HepG2 (cell line): Measurements from ENCODE around the gene GRIN3B. TPM values are rescaled to one million over a fixed set of nuclear protein-coding genes. Genes with fewer than 3 reads are reported as not detected.
A peak's percentile ranks its signal among the peaks of the same experiment; 100 is the strongest.

Experiments
- CCDC6 ChIP-seq: sonication (generic); formaldehyde crosslinking; IDR thresholded peaks from 2 replicates; pipeline ENCODE4 v1.8.1; 2022; ENCODE audit warnings: mild to moderate bottlenecking, missing genetic modification reagents, moderate library complexity
- CREBL2 ChIP-seq: sonication (generic); formaldehyde crosslinking; IDR thresholded peaks from 2 replicates; pipeline ENCODE4 v1.8.1; 2023; ENCODE audit warnings: missing genetic modification reagents, mild to moderate bottlenecking, borderline replicate concordance
- DR1 ChIP-seq: sonication (generic); formaldehyde crosslinking; IDR thresholded peaks from 2 replicates; pipeline ENCODE4 v1.8.0; 2021; ENCODE audit warnings: mild to moderate bottlenecking, missing genetic modification reagents, inconsistent platforms
- EEA1 ChIP-seq: sonication (generic); formaldehyde crosslinking; IDR thresholded peaks from 2 replicates; pipeline ENCODE4 v1.5.1; 2020; ENCODE audit warnings: mild to moderate bottlenecking, missing genetic modification reagents, borderline replicate concordance
- ESRRA ChIP-seq: sonication (generic); formaldehyde crosslinking; IDR thresholded peaks from 2 replicates; pipeline ENCODE4 v1.5.1; 2020; ENCODE audit warnings: mild to moderate bottlenecking, low read depth, missing genetic modification reagents
- GMEB1 ChIP-seq: sonication (generic); formaldehyde crosslinking; IDR thresholded peaks from 2 replicates; pipeline ENCODE4 v1.5.1; 2020; ENCODE audit warnings: missing genetic modification reagents, mild to moderate bottlenecking, borderline replicate concordance
- HOXA3 ChIP-seq: sonication (generic); formaldehyde crosslinking; IDR thresholded peaks from 2 replicates; pipeline ENCODE4 v1.5.0; 2020; ENCODE audit warnings: missing genetic modification reagents
- KDM1A ChIP-seq: IDR thresholded peaks from 2 replicates; pipeline ENCODE4 v1.6.1; 2016; ENCODE audit warnings: missing compliant biosample characterization
- MEF2D ChIP-seq: sonication (generic); formaldehyde crosslinking; IDR thresholded peaks from 2 replicates; pipeline ENCODE4 v1.5.1; 2020; ENCODE audit warnings: mild to moderate bottlenecking, missing genetic modification reagents
- MNT ChIP-seq: fragments of 450-650 bp; IDR thresholded peaks from 2 replicates; pipeline ENCODE4 v1.6.1; 2016
- SNAI1 ChIP-seq: sonication (generic); formaldehyde crosslinking; IDR thresholded peaks from 2 replicates; pipeline ENCODE4 v1.5.0; 2020; ENCODE audit warnings: mild to moderate bottlenecking, missing genetic modification reagents, borderline replicate concordance
- SP1 ChIP-seq, 2 experiments: fragments of 450-650 bp in 1 of 2; sonication (generic) in 1 of 2; formaldehyde crosslinking in 1 of 2; IDR thresholded peaks; 2 replicates each; pipeline versions ENCODE4 v1.4.0 to v1.6.1; 2016 to 2020; ENCODE audit warnings: missing genetic modification reagents in 1 of 2
- TEAD2 ChIP-seq: sonication (generic); formaldehyde crosslinking; IDR thresholded peaks from 2 replicates; pipeline ENCODE4 v1.9.0; 2021; ENCODE audit warnings: missing genetic modification reagents
- TMF1 ChIP-seq: sonication (generic); formaldehyde crosslinking; IDR thresholded peaks from 2 replicates; pipeline ENCODE4 v1.8.1; 2022; ENCODE audit warnings: low read depth, missing genetic modification reagents
- ZNF256 ChIP-seq: sonication (generic); formaldehyde crosslinking; conservative IDR thresholded peaks from 2 replicates; pipeline ENCODE4 v1.4.0; 2020; ENCODE audit warnings: missing genetic modification reagents
- ZNF34 ChIP-seq: sonication (generic); formaldehyde crosslinking; IDR thresholded peaks from 2 replicates; pipeline ENCODE4 v1.4.0; 2020; ENCODE audit warnings: mild to moderate bottlenecking, missing genetic modification reagents, borderline replicate concordance
- ZNF362 ChIP-seq: sonication (generic); formaldehyde crosslinking; IDR thresholded peaks from 2 replicates; pipeline ENCODE4 v1.4.0; 2020; ENCODE audit warnings: missing genetic modification reagents, mild to moderate bottlenecking, borderline replicate concordance
- ZNF367 ChIP-seq: sonication (generic); formaldehyde crosslinking; IDR thresholded peaks from 2 replicates; pipeline ENCODE4 v1.4.0; 2020; ENCODE audit warnings: missing genetic modification reagents, borderline replicate concordance
- ZNF629 ChIP-seq: sonication (generic); formaldehyde crosslinking; conservative IDR thresholded peaks from 2 replicates; pipeline ENCODE4 v1.5.0; 2020; ENCODE audit warnings: missing genetic modification reagents
- polyA plus RNA-seq, 8 experiments: library from polyadenylated mRNA; depleted of rRNA in 3 of 8; stranded (reverse) in 7 of 8; unstranded in 1 of 8; fragments of >200 nt; fragmentation: Illumina TruSeq in 4 of 8; extraction: Trizol in 4 of 8; gene quantifications; 2 replicates each; pipeline versions ENCODE4 v1.2.1 to v1.2.3, GENCODE V29; 2011 to 2016; ENCODE audit warnings: low read depth in 4 of 8, missing spikeins in 1 of 8, mixed read lengths in 1 of 8; ENCODE audit not compliant: insufficient read depth in 1 of 8
- total RNA-seq, 5 experiments: library from RNA; depleted of rRNA; stranded (reverse); fragments of >200 nt; fragmentation: Illumina TruSeq; extraction: Trizol; gene quantifications; 2 replicates each; pipeline ENCODE4 v1.2.3, GENCODE V29; 2016; ENCODE audit warnings: low read depth in 1 of 5
- TF ChIP-seq, protein P1 (sequence below): sonication (generic); formaldehyde crosslinking; IDR thresholded peaks from 2 replicates; pipeline ENCODE4 v1.5.0; 2020; ENCODE audit warnings: mild to moderate bottlenecking, missing genetic modification reagents
- TF ChIP-seq, protein P2 (sequence below): sonication (generic); formaldehyde crosslinking; IDR thresholded peaks from 2 replicates; pipeline ENCODE4 v1.8.1; 2023; ENCODE audit warnings: mild to moderate bottlenecking, moderate library complexity, missing genetic modification reagents
- TF ChIP-seq, protein P3 (sequence below): sonication (generic); formaldehyde crosslinking; IDR thresholded peaks from 2 replicates; pipeline ENCODE4 v1.8.1; 2023; ENCODE audit warnings: mild to moderate bottlenecking, missing genetic modification reagents, borderline replicate concordance

Gene GRIN3B
- total and polyA plus RNA-seq, 2 of the 13 experiments (the other 11 are each of a cell fraction or from before 2014, with no cell fraction given): 0.07 to 0.20 TPM

- TF ChIP-seq DR1 (CRISPR knock-in tag) (0 out of 2 replicates have a peak, but pooled peaks have one; percentile 19), ZNF362 (CRISPR knock-in tag) (peak; percentile 85), MNT (no peak), MEF2D (CRISPR knock-in tag) (no peak), HOXA3 (CRISPR knock-in tag) (no peak), ZNF256 (CRISPR knock-in tag) (no peak), GMEB1 (no peak), ZNF34 (CRISPR knock-in tag) (no peak), EEA1 (0 out of 2 replicates have a peak, but pooled peaks have one; percentile 57), TMF1 (CRISPR knock-in tag) (no peak), ZNF629 (no peak), SNAI1 (CRISPR knock-in tag) (no peak), CREBL2 (CRISPR knock-in tag) (no peak), KDM1A (CRISPR knock-in tag) (0 out of 2 replicates have a peak, but pooled peaks have one; percentile 67), CCDC6 (CRISPR knock-in tag) (peak; percentile 6; the same call in 1 of the 2 replicates), ESRRA (CRISPR knock-in tag) (no peak), TEAD2 (CRISPR knock-in tag) (no peak), ZNF367 (CRISPR knock-in tag) (no peak), SP1 (IDR thresholded peaks at IDR 0.05) (no peak), SP1 (CRISPR knock-in tag; IDR thresholded peaks at IDR 0.05) (no peak)
- TF ChIP-seq, protein P1, sequence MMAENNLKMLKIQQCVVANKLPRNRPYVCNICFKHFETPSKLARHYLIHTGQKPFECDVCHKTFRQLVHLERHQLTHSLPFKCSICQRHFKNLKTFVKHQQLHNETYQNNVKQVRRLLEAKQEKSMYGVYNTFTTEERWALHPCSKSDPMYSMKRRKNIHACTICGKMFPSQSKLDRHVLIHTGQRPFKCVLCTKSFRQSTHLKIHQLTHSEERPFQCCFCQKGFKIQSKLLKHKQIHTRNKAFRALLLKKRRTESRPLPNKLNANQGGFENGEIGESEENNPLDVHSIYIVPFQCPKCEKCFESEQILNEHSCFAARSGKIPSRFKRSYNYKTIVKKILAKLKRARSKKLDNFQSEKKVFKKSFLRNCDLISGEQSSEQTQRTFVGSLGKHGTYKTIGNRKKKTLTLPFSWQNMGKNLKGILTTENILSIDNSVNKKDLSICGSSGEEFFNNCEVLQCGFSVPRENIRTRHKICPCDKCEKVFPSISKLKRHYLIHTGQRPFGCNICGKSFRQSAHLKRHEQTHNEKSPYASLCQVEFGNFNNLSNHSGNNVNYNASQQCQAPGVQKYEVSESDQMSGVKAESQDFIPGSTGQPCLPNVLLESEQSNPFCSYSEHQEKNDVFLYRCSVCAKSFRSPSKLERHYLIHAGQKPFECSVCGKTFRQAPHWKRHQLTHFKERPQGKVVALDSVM (CRISPR knock-in tag): peak; percentile 94
- TF ChIP-seq, protein P2, sequence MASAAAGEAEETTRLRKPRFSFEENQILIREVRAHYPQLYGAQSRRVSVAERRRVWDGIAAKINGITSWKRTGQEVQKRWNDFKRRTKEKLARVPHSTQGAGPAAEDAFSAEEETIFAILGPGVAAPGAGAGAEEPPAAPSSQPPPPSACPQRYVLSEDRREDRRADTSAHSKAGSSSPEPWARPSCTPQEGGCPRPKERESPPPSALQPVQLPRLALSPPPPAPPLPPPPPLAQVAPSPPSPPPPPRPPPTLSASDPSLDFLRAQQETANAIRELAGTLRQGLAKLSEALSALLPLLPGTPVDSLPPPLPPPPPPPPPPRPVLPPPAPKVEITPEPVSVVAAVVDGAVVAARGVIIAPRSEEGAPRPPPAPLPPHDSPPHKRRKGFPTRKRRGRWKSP (CRISPR knock-in tag): no peak
- TF ChIP-seq, protein P3, sequence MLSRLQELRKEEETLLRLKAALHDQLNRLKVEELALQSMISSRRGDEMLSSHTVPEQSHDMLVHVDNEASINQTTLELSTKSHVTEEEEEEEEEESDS (CRISPR knock-in tag): no peak
These were observed 48.1 kb upstream of the GRIN3B start (continued) for GRCh38 chr19:952049-952679.
